Measurements from ENCODE around the gene TUBB4B.

The TUBB4B gene

GRCh38 chr9:137273095-137273490 is 32.0 kb downstream of the TUBB4B start:
- H3K27me3 ChIP-seq (ENCODE audit: insufficient read depth, low read depth) = no peaks in the 10 kb centered on the region
- H3K9ac ChIP-seq = no peak overlapping the region
- no peak overlapping the region for H3K4me2 ChIP-seq
- no peaks in the 10 kb centered on the region for H4K20me1 ChIP-seq (ENCODE audit: insufficient read depth)
- H3K27ac ChIP-seq = no peak overlapping the region
- H3K4me3 ChIP-seq (IDR thresholded peaks at IDR 0.05; ENCODE audit: insufficient read depth, low read depth, low read length) = no peak overlapping the region
- no peak for TF ChIP-seq CTCF (conservative IDR thresholded peaks at IDR 0.05; ENCODE audit: low read depth, low read length)
- H3K4me1 ChIP-seq (ENCODE audit: low read depth, poor library complexity, severe bottlenecking) = peaks cover 26% of the 10 kb centered on the region
- H2AFZ ChIP-seq (ENCODE audit: low read depth) = no peak overlapping the region
- H3K79me2 ChIP-seq (ENCODE audit: insufficient read depth, low read depth) = no peaks in the 10 kb centered on the region
- no peaks in the 10 kb centered on the region for H3K36me3 ChIP-seq (ENCODE audit: insufficient read depth)

GRCh38 chr9:137273611-137274320 is 32.7 kb downstream of the TUBB4B start:
- no peak overlapping the region for H3K4me2 ChIP-seq
- H3K27ac ChIP-seq = no peak overlapping the region

GRCh38 chr9:137275203-137275587 is 34.1 kb downstream of the TUBB4B start:
- TF ChIP-seq CTCF (conservative IDR thresholded peaks at IDR 0.05; ENCODE audit: low read depth, low read length) = no peak
- Histone ChIP-seq H3K9ac (no peak overlapping the region), H2AFZ (ENCODE audit: low read depth) (no peak overlapping the region), H3K4me2 (no peak overlapping the region), H3K27ac (no peak overlapping the region), H3K27me3 (ENCODE audit: insufficient read depth, low read depth) (no peaks in the 10 kb centered on the region), H3K36me3 (ENCODE audit: insufficient read depth) (no peaks in the 10 kb centered on the region), H4K20me1 (ENCODE audit: insufficient read depth) (no peaks in the 10 kb centered on the region), H3K4me3 (IDR thresholded peaks at IDR 0.05; ENCODE audit: insufficient read depth, low read depth, low read length) (no peak overlapping the region), H3K79me2 (ENCODE audit: insufficient read depth, low read depth) (no peaks in the 10 kb centered on the region), H3K4me1 (ENCODE audit: low read depth, poor library complexity, severe bottlenecking) (peaks cover 20% of the 10 kb centered on the region)

More at GRCh38 chr9:137273611-137274320, 32.7 kb downstream of the TUBB4B start:
- Histone ChIP-seq H2AFZ (ENCODE audit: low read depth) (no peak overlapping the region), H4K20me1 (ENCODE audit: insufficient read depth) (no peaks in the 10 kb centered on the region), H3K36me3 (ENCODE audit: insufficient read depth) (no peaks in the 10 kb centered on the region), H3K4me1 (ENCODE audit: low read depth, poor library complexity, severe bottlenecking) (peaks cover 26% of the 10 kb centered on the region), H3K79me2 (ENCODE audit: insufficient read depth, low read depth) (no peaks in the 10 kb centered on the region), H3K4me3 (IDR thresholded peaks at IDR 0.05; ENCODE audit: insufficient read depth, low read depth, low read length) (no peak overlapping the region), H3K9ac (no peak overlapping the region), H3K27me3 (ENCODE audit: insufficient read depth, low read depth) (no peaks in the 10 kb centered on the region)
- no peak for TF ChIP-seq CTCF (conservative IDR thresholded peaks at IDR 0.05; ENCODE audit: low read depth, low read length)

- TF ChIP-seq CTCF (conservative IDR thresholded peaks at IDR 0.05; ENCODE audit: low read depth, low read length) = no peak
- H3K27me3 ChIP-seq (ENCODE audit: insufficient read depth, low read depth) = no peaks in the 10 kb centered on the region
- no peak overlapping the region for H2AFZ ChIP-seq (ENCODE audit: low read depth)
- peaks cover 14% of the 10 kb centered on the region for H3K4me1 ChIP-seq (ENCODE audit: low read depth, poor library complexity, severe bottlenecking)
- H3K4me2 ChIP-seq = no peak overlapping the region
- no peak overlapping the region for H3K9ac ChIP-seq
- no peaks in the 10 kb centered on the region for H4K20me1 ChIP-seq (ENCODE audit: insufficient read depth)
- no peak overlapping the region for H3K4me3 ChIP-seq (IDR thresholded peaks at IDR 0.05; ENCODE audit: insufficient read depth, low read depth, low read length)
- no peaks in the 10 kb centered on the region for H3K36me3 ChIP-seq (ENCODE audit: insufficient read depth)
- no peak overlapping the region for H3K27ac ChIP-seq
- H3K79me2 ChIP-seq (ENCODE audit: insufficient read depth, low read depth) = no peaks in the 10 kb centered on the region
Observed at GRCh38 chr9:137275588-137276472, 34.7 kb downstream of the TUBB4B start.

All from KMS-11 (cell line).